GM18499 (cell line): ENCODE data around the gene ZCCHC10.
"Not testable (repeated sequence)": the region's sequence is repeated elsewhere in the genome, so short reads cannot be mapped to it uniquely, and the experiment has no call there.

Source experiments
- ATAC-seq: cut with Tn5 transposase; IDR thresholded peaks from one replicate; pipeline ENCODE4 v1.9.1; 2021; ENCODE audit warnings: moderate number of reproducible peaks; ENCODE audit not compliant: insufficient read depth, unreplicated experiment

ZCCHC10 gene

GRCh38 chr5:133046560-133046959 lies 20.2 kb upstream of the ZCCHC10 start:
- ATAC-seq: not testable (repeated sequence)

- ATAC-seq: no peak
Measured at GRCh38 chr5:133041910-133042309, 15.6 kb upstream of the ZCCHC10 start.

GRCh38 chr5:133041157-133041784 lies 14.9 kb upstream of the ZCCHC10 start:
- ATAC-seq: no peak

GRCh38 chr5:133036677-133037076 lies 10.3 kb upstream of the ZCCHC10 start:
- ATAC-seq: not testable (repeated sequence)

GRCh38 chr5:133035224-133035623 lies 8.9 kb upstream of the ZCCHC10 start:
- no peak for ATAC-seq

GRCh38 chr5:133034064-133034463 lies 7.7 kb upstream of the ZCCHC10 start:
- ATAC-seq: no peak

GRCh38 chr5:133032852-133033742 lies 6.7 kb upstream of the ZCCHC10 start:
- no peak for ATAC-seq

- ATAC-seq: no peak
Measured at GRCh38 chr5:133030343-133031005, 4.1 kb upstream of the ZCCHC10 start.

GRCh38 chr5:133029416-133029815 lies 3.1 kb upstream of the ZCCHC10 start:
- no peak for ATAC-seq

- ATAC-seq: no peak
Measured at GRCh38 chr5:133026664-133027153, 360 bp upstream of the ZCCHC10 start.

- ATAC-seq: not testable (repeated sequence)
Measured at GRCh38 chr5:133019471-133019870, 6.9 kb downstream of the ZCCHC10 start.

- ATAC-seq: no peak
Measured at GRCh38 chr5:133017964-133018363, 8.4 kb downstream of the ZCCHC10 start.

- no peak for ATAC-seq
Measured at GRCh38 chr5:133015466-133015865, 10.9 kb downstream of the ZCCHC10 start.

GRCh38 chr5:133008455-133008854 lies 17.9 kb downstream of the ZCCHC10 start:
- not testable (repeated sequence) for ATAC-seq

GRCh38 chr5:133006653-133007052 lies 19.7 kb downstream of the ZCCHC10 start:
- ATAC-seq: no peak

- no peak for ATAC-seq
Measured at GRCh38 chr5:132999246-132999645, 27.1 kb downstream of the ZCCHC10 start.

GRCh38 chr5:132998556-132998955 lies 27.8 kb downstream of the ZCCHC10 start:
- ATAC-seq: no peak

GRCh38 chr5:132996307-132996706 lies 30.0 kb downstream of the ZCCHC10 start:
- no peak for ATAC-seq

- no peak for ATAC-seq
Measured at GRCh38 chr5:132987531-132988408, 38.6 kb downstream of the ZCCHC10 start.

- ATAC-seq: not testable (repeated sequence)
Measured at GRCh38 chr5:132982971-132983370, 43.4 kb downstream of the ZCCHC10 start.
